BJ (cell line): Measurements from ENCODE around the gene GPRIN1. TPM values are rescaled to one million over a fixed set of nuclear protein-coding genes. Genes with fewer than 3 reads are reported as not detected.

Source experiments
- CTCF ChIA-PET: fragments of 350-600 bp; formaldehyde crosslinking; extraction: SDS; loops from one replicate; lab custom pipeline; 2021; ENCODE audit warnings: antibody characterized with exemption, inconsistent platforms; lab: Yijun Ruan, JAX
- POLR2A ChIA-PET: fragments of 300-600 bp; sonication (Branson Sonifier 250); formaldehyde crosslinking; extraction: SDS; loops from one replicate; lab custom pipeline; 2021; ENCODE audit warnings: antibody characterized with exemption; lab: Charles Lee
- DNase-seq: peaks from one replicate; pipeline ENCODE4 v3.0.0-alpha.2; 2011; ENCODE audit warnings: low read depth
- H3K27me3 ChIP-seq: 2 replicates; pipeline ENCODE4 v1.6.0; 2011; ENCODE audit warnings: low read length; ENCODE audit not compliant: control insufficient read depth, insufficient read depth
- H3K36me3 ChIP-seq: 2 replicates; pipeline ENCODE4 v1.5.1; 2011; ENCODE audit warnings: low read length; ENCODE audit not compliant: control insufficient read depth, insufficient read depth
- H3K4me3 ChIP-seq: 2 replicates; pipeline ENCODE4 v1.5.1; 2011; ENCODE audit warnings: low read depth, mild to moderate bottlenecking, control low read depth, low read length
- polyA plus RNA-seq: library from polyadenylated mRNA; depleted of rRNA; stranded (reverse); fragments of >200 nt; gene quantifications from 2 replicates; pipeline ENCODE4 v1.2.3, GENCODE V29; 2011
- TF ChIP-seq, protein P1 (sequence below): IDR thresholded peaks from 2 replicates; pipeline ENCODE4 v1.5.1; 2011; ENCODE audit warnings: low read depth, mild to moderate bottlenecking, control low read depth, inconsistent platforms, low read length, moderate library complexity; ENCODE audit not compliant: insufficient read depth

The GPRIN1 gene
- polyA plus RNA-seq, 1 experiment = 2.4 TPM

DNA sequence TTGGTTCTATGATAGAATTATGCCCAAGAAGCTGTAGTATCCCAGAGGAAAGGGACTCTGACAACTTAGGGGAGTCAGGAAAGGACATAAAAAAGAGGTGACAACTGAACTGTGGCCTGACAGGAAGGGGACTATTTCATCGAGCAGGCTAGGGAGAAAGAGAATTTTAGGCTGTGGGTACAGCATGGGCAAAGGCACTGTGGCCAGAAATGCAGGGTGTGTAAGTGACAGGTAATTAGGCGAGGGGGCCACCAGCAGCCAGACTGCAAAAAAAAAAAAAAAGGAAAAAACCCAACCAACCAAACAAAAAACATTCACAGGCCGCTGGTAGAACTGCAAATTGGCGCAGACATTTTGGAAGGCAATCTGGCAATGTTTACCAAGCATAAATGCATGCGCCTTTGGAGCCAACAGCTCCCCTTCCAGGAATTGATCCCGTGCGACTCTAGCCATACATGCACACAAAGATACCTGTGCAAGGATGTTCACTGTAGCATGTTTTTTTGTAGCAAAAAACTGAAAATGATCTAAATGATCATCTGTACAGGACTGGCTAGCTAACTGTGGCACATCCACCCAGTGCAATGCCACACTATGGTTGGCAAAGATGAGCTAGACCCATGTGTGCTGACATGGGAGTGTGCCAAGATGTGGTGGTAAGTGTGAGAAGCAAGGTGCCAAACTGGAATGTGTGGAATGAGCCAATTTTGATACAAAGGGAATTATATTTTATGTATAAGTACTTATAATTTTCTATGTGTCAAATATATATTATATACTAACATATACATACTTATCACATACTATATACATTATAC is 21.6 kb upstream of the GPRIN1 start:
- ChIA-PET POLR2A (no interaction called here), CTCF (interaction anchor here (1.0 to 1.8 kb wide), 4 partner anchors 10 to 61 kb away, joined by 3 to 6 read pairs (median 4); no protein-coding TSS in a partner anchor)
- TF ChIP-seq, protein P1, sequence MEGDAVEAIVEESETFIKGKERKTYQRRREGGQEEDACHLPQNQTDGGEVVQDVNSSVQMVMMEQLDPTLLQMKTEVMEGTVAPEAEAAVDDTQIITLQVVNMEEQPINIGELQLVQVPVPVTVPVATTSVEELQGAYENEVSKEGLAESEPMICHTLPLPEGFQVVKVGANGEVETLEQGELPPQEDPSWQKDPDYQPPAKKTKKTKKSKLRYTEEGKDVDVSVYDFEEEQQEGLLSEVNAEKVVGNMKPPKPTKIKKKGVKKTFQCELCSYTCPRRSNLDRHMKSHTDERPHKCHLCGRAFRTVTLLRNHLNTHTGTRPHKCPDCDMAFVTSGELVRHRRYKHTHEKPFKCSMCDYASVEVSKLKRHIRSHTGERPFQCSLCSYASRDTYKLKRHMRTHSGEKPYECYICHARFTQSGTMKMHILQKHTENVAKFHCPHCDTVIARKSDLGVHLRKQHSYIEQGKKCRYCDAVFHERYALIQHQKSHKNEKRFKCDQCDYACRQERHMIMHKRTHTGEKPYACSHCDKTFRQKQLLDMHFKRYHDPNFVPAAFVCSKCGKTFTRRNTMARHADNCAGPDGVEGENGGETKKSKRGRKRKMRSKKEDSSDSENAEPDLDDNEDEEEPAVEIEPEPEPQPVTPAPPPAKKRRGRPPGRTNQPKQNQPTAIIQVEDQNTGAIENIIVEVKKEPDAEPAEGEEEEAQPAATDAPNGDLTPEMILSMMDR = no peak
- H3K36me3 ChIP-seq = no peaks in the 10 kb centered on the region
- peaks cover 52% of the 10 kb centered on the region for H3K27me3 ChIP-seq
- no peak overlapping the region for H3K4me3 ChIP-seq
- no peak for DNase-seq

DNA sequence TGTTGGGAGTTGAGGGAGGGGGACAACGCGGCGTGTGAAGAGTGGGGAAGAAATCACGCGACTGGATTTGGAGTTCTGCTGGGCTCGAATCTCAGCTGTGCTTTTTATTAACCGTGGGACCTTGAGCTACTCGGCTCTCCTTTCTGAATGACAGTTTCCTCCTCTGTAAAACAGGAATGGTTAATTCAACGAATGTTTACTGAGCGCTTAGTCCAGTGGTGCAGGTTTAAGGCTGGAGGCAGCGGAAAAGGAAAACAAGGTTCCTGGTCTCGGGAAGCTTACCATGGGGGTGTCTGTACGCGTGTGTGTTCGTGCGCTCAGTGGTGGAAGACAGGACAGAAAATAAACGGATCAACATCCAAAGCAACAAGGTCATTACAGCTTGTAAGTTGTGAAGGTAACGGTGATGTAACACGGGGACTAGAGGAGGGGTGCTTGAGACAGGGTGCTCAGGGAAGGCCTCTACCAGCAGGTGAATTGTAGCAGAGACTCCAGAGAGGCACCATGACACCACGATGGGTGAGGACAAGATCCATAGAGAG is 20.8 kb upstream of the GPRIN1 start:
- ChIA-PET CTCF (interaction anchor here (1.0 to 1.8 kb wide), 5 partner anchors 9 to 60 kb away, joined by 3 to 6 read pairs (median 4); partner anchors contain the start of gene TSPAN17), POLR2A (no interaction called here)
- TF ChIP-seq, protein P1 = no peak
- peak overlapping the region; percentile 26 for H3K4me3 ChIP-seq
- peaks cover 54% of the 10 kb centered on the region for H3K27me3 ChIP-seq
- no peak for DNase-seq
- H3K36me3 ChIP-seq = no peaks in the 10 kb centered on the region

- Histone ChIP-seq H3K4me3 (peak within 1 kb of the TSS; percentile 26), H3K36me3 (no peaks in the 10 kb centered on the region), H3K27me3 (peaks cover 50% of the 10 kb centered on the region)
- ChIA-PET CTCF (interaction anchor here (0.6 to 1.8 kb wide), 6 partner anchors 9 to 275 kb away, joined by 3 to 6 read pairs (median 4); partner anchors contain the start of gene TSPAN17), POLR2A (no interaction called here)
- TF ChIP-seq, protein P1 = no peak
- DNase-seq = no peak
Observed at GRCh38 chr5:176629853-176630680, 20.1 kb upstream of the GPRIN1 start, which contains the start of the genes EIF4E1B and SNCB. EIF4E1B (plus strand) TSS chr5:176630675; CDS start chr5:176642788, 12,113 bp downstream. SNCB (minus strand) TSS chr5:176630534; CDS start chr5:176629654, 880 bp downstream.

DNA sequence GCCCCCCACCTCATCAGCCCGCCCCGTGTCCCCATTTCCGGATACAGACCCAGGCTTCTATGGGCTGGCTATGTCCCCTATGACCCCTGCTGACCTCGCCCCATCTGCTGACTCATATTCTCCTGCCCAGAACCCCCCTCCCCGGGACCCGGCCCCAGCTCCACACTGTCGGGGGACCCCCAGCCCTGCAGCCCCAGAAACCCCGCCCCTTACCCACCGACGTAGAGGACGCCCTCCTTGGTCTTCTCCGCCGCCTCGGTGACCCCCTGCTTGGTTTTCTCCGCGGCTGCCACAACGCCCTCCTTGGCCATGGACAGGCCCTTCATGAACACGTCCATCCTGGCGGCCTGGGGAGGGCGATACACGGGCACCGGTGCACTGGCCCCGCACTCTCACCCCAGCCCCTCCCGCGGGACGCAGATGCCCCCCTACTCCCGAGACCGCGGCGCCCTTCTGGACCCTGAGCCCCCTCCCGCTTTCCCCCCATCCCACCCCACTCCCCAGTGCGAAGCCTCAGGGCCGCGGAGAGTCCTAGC is 19.4 kb upstream of the GPRIN1 start:
- DNase-seq = no peak
- Histone ChIP-seq H3K4me3 (no peak overlapping the region), H3K27me3 (peaks cover 51% of the 10 kb centered on the region), H3K36me3 (no peaks in the 10 kb centered on the region)
- ChIA-PET CTCF (interaction anchor here (1.2 kb wide), 1 partner anchor 9 kb away, joined by 3 read pairs; no protein-coding TSS in a partner anchor), POLR2A (no interaction called here)
- TF ChIP-seq, protein P1 = no peak
